Colonic mucosa (tissue), 4 donors: Measurements from ENCODE around the gene ERBB4. TPM values are rescaled to one million over a fixed set of nuclear protein-coding genes. Genes with fewer than 3 reads are reported as not detected.

ENCODE experiments used
- DNase-seq: peaks from one replicate; pipeline ENCODE4 v3.0.0-alpha.2; 2020
- H3K27ac ChIP-seq: fragments of 200-600 bp; one replicate; pipeline ENCODE4 v1.8.0; 2021
- H3K27me3 ChIP-seq: fragments of 200-600 bp; one replicate; pipeline ENCODE4 v1.8.0; 2021
- H3K36me3 ChIP-seq: fragments of 200-600 bp; one replicate; pipeline ENCODE4 v1.8.0; 2021
- H3K4me1 ChIP-seq: fragments of 200-600 bp; one replicate; pipeline ENCODE4 v1.8.0; 2021; ENCODE audit warnings: mild to moderate bottlenecking
- H3K4me3 ChIP-seq: fragments of 200-600 bp; one replicate; pipeline ENCODE4 v1.8.0; 2021
- H3K9ac ChIP-seq, 2 donors: one replicate each; pipeline ENCODE4 v1.7.0; 2013; ENCODE audit warnings: control low read depth in 2 of 2, low read depth in 2 of 2, low read length in 2 of 2
- H3K9me3 ChIP-seq: fragments of 200-600 bp; one replicate; pipeline ENCODE4 v1.8.0; 2021
- CTCF ChIP-seq: fragments of 200-600 bp; IDR thresholded peaks from one replicate; pipeline ENCODE4 v1.8.0; 2022; ENCODE audit warnings: antibody characterized with exemption, mild to moderate bottlenecking
- intact Hi-C: fragments of 100-400 bp; cut with DNase I; formaldehyde crosslinking; loops from one replicate; pipeline ENCODE4 v1.14.1; 2022
- total RNA-seq, 2 donors: library from RNA; stranded (reverse); fragmentation: NEBNext Ultra II Directional in 1 of 2; extraction: Animal tissue kit (Norgen Biotek cat#: 25700) in 1 of 2; gene quantifications; one replicate each; pipeline ENCODE4 v1.2.1, GENCODE V29; 2021
- donor health status: healthy.
- donor health status: DM: no; HTN: no; CAD: no.
- donor health status: DM: no; HTN: no; CAD: no.

ERBB4 gene
- total RNA-seq, 2 donors from 2014 or later: 0.05 to 0.07 TPM

- intact Hi-C loops: no loop called here
- TF ChIP-seq CTCF: no peak
- no peaks in the 10 kb centered on the region for H3K4me1 ChIP-seq
- H3K27me3 ChIP-seq: no peaks in the 10 kb centered on the region
- H3K4me3 ChIP-seq: no peak overlapping the region
- H3K36me3 ChIP-seq: no peaks in the 10 kb centered on the region
- no peaks in the 10 kb centered on the region for H3K9me3 ChIP-seq
- no peak for DNase-seq
- no peak overlapping the region for H3K27ac ChIP-seq
- no peak overlapping the region for H3K9ac ChIP-seq
These were observed 866.6 kb downstream of the ERBB4 start for GRCh38 chr2:211671977-211672376.

- Histone ChIP-seq H3K4me1 (no peaks in the 10 kb centered on the region), H3K36me3 (no peaks in the 10 kb centered on the region), H3K27me3 (no peaks in the 10 kb centered on the region), H3K27ac (no peak overlapping the region), H3K9me3 (no peaks in the 10 kb centered on the region), H3K9ac (no peak overlapping the region), H3K4me3 (no peak overlapping the region)
- TF ChIP-seq CTCF: no peak
- no peak for DNase-seq
- intact Hi-C loops: no loop called here
These were observed 873.3 kb downstream of the ERBB4 start for GRCh38 chr2:211665299-211665698.

GRCh38 chr2:211664321-211664720 lies 874.3 kb downstream of the ERBB4 start:
- Histone ChIP-seq H3K36me3 (no peaks in the 10 kb centered on the region), H3K27me3 (no peaks in the 10 kb centered on the region), H3K27ac (no peak overlapping the region), H3K9ac (no peak overlapping the region), H3K9me3 (no peaks in the 10 kb centered on the region), H3K4me3 (no peak overlapping the region), H3K4me1 (no peaks in the 10 kb centered on the region)
- DNase-seq: no peak
- no peak for TF ChIP-seq CTCF
- intact Hi-C loops: no loop called here

GRCh38 chr2:211654211-211654780 lies 884.3 kb downstream of the ERBB4 start:
- TF ChIP-seq CTCF: no peak
- intact Hi-C loops: no loop called here
- Histone ChIP-seq H3K4me3 (no peak overlapping the region), H3K4me1 (no peaks in the 10 kb centered on the region), H3K9ac (no peak overlapping the region), H3K36me3 (no peaks in the 10 kb centered on the region), H3K27me3 (no peaks in the 10 kb centered on the region), H3K27ac (no peak overlapping the region), H3K9me3 (no peaks in the 10 kb centered on the region)
- DNase-seq: no peak

GRCh38 chr2:211652327-211652726 lies 886.3 kb downstream of the ERBB4 start:
- no peak for DNase-seq
- no peak for TF ChIP-seq CTCF
- no peak overlapping the region for H3K4me3 ChIP-seq
- no peaks in the 10 kb centered on the region for H3K9me3 ChIP-seq
- no peak overlapping the region for H3K9ac ChIP-seq
- H3K36me3 ChIP-seq: no peaks in the 10 kb centered on the region
- intact Hi-C loops: no loop called here
- H3K4me1 ChIP-seq: no peaks in the 10 kb centered on the region
- no peaks in the 10 kb centered on the region for H3K27me3 ChIP-seq
- no peak overlapping the region for H3K27ac ChIP-seq
